ENCODE measurements around the gene USP35.

DNA sequence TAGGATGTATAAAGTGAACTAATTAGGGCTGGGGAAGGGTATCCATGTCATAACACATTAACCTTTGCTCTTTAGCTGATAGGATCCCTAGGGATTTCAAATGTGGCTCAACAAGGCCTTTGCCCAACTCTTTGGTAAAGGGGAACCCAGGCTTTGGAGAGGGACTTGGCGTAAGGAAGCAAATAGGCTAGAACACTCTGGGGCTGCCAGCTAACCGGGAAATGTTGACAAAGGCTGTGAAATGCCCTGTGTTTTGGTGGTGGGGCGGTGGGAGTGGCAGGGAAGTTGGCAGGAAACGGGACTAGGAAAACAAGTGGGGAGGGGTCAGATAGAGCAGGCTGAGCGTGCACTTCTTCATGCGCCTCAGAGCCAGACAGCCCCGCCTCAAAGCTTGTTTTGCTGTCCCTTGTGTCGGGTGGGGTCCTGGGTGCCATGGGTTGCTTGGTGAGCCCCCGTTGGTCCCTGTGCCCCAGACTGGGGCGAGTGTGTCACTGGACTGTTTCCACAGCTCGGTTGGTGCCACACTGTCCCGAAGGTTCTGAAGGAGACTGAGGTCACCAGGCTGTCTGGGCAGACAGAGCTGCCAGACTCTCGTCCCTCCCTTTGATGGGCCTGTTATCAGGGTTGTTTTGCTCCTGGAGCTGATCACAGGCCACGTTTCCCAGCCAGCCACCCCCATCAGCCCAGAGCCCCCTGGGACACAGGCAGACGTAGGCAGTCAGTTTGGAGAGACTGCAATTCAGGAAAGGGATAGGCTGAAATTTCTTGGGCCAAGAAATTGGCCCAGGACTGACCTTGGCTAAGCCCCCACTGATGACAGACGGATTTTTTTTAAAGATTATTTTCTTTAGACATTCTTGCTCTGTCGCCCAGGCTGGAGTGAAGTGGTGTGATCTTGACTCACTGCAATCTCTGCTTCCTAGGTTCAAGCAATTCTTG, 19.9 kb upstream of the USP35 start:
- TF ChIP-seq, protein P1, sequence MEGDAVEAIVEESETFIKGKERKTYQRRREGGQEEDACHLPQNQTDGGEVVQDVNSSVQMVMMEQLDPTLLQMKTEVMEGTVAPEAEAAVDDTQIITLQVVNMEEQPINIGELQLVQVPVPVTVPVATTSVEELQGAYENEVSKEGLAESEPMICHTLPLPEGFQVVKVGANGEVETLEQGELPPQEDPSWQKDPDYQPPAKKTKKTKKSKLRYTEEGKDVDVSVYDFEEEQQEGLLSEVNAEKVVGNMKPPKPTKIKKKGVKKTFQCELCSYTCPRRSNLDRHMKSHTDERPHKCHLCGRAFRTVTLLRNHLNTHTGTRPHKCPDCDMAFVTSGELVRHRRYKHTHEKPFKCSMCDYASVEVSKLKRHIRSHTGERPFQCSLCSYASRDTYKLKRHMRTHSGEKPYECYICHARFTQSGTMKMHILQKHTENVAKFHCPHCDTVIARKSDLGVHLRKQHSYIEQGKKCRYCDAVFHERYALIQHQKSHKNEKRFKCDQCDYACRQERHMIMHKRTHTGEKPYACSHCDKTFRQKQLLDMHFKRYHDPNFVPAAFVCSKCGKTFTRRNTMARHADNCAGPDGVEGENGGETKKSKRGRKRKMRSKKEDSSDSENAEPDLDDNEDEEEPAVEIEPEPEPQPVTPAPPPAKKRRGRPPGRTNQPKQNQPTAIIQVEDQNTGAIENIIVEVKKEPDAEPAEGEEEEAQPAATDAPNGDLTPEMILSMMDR (IDR thresholded peaks at IDR 0.05), result no peak
- no peak for TF ChIP-seq POLR2A (IDR thresholded peaks at IDR 0.05)

All from Peyer's patch (tissue), 4 donors.